GM19043 (cell line): ENCODE data around the gene DCHS1.
A peak's percentile ranks its signal among the peaks of the same experiment; 100 is the strongest.

Experiments
- ATAC-seq: cut with Tn5 transposase; IDR thresholded peaks from one replicate; pipeline ENCODE4 v1.9.1; 2021; ENCODE audit warnings: low read depth; ENCODE audit not compliant: unreplicated experiment

Gene DCHS1

DNA sequence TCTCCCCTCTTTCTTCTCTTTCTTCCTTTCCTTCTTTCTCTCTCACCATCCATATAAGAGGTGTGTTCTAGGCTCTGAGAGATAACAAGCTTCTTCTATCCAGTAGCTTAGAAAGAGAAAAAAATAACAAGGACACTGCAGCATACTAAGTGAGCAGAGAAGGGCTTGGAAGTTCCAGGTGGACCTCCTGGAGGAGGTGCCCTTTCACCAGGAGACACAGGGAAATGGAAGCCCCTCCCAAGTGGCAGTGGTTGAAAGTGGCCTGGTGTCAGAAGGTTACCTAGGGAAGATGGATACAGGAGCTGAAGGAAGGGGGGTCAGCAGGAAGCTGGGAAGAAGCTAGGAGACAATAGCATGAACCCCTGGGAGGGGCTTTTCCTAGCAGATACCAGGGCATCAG, 5.5 kb downstream of the DCHS1 start:
- ATAC-seq: no peak

DNA sequence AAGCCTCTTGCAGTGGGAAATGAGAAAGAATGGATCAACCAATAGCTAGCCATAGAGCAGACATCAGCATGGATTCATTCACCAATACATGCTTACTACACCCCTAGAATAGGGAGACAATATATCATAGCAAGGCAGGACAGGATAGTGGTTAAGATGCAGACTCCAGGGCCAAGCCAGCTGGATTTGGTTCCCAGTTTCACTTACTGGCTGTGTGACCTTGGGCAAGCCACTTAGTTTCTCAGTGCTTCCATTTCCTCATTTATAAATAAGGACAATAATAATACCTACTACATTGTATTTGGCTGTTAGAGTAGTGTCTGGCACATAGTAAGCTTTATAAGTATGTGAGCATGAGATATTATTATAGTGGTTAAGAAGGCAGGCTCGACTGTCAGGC, 7.1 kb downstream of the DCHS1 start:
- no peak for ATAC-seq

DNA sequence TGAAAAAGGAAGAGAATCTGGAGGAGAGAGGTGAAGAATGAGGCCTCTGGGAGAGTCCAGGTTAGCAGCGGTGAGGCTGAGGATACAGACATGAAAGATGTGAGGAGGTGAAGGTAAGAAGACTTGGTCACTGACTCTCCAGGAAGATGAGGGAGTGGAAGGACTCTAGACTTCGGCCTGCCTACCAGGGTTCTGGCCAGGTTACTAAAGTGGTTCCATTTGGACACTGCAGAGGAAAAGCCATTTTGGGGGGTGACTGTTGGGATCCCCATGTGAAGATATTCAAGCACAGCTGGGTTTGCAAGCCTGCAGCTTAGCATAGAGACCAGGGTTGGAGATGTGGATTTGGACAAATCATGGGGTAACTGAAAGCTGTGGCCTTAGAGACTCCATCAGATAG, 7.8 kb downstream of the DCHS1 start:
- no peak for ATAC-seq

DNA sequence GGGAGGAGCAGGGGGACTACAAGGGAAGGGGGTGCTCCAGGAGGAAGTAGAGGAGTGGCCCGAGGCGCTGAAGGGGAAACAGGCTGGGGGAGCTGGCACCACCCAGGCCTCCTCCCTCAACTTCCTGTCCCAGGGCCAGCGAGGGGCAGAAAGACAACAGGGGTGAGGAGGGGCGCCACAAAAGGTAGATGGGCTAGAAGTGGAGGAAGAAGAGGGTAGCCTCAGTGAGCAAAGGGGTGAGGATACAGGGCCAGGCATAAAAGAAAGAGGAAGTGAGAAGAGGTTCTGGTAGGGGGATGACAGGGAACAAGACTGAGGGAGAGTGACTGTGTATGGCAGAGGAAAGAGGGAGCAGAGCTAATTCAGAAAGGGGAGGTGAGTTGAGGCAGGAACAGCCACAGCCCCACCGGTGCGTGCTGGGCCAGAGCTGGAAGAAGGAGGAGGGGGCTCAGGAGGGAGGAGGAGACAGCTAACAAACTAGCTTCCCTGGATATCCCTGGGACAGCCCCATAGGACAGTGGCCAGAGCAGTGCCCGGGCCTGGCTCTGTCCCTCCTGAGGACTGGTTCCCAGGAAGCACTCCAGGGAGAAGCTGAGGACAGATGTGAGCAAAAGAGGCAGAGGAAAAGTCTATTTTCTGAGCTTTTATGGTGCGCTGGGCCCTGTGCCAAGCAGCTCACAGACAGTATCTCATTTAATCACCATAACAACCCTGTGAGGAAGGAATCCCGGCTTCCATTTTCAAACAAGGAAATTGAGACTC, 8.5 kb downstream of the DCHS1 start:
- ATAC-seq: peak; percentile 91

DNA sequence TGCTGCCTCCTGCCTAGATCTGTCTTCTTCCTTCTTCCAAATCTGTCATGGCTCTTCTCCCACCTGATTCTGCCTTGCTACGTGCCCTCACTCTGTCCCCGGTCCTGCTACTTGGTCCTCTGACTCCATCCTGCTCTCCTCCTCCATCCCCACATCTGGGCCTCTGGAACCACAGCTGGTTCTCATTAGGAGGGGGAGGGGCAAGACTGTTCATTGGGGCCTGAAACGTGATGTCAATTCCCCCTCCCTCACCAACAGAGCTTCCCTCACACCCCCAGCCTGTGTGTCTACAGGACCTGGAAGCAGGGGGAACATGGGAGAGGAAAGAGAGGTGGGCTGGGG, 9.1 kb downstream of the DCHS1 start:
- peak; percentile 11 for ATAC-seq

DNA sequence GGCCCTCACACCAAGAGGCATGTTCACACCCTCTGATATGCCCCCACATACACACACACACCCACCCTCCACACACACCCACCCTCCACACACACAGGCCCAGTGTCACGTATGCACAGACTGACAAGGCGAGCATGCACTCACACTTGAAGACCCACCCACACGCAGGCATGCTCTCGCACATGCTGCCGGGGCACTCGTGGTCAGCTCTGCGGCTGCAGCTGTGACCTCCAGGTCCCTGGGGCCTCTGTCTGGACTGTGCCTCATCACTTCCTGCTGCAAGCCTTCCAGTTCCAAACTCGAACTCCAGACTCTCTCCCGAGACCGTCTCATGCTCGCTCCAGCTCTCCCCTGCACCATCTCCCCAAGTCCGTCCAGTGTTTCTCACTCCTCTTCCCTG, 9.5 kb downstream of the DCHS1 start:
- no peak for ATAC-seq

DNA sequence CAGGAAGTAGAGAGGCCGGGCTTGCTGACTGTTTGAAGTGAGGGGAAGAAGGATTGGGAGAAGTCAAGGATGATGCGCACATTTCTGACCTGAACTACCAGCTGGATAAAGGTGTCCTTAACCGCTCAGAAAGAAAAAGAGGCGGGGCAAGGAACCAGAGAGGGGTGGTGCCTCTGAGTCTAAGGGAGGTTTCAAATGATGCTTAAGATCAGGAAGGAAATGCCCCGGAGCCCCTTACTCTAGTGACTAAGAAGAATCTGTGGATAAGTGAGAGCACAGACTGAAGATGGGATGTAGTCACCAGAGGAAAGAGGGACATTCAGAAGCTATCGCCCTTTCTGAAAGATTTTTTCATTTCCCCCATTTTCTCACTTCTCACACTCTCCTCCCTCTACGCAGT, 12.7 kb downstream of the DCHS1 start:
- ATAC-seq: no peak

DNA sequence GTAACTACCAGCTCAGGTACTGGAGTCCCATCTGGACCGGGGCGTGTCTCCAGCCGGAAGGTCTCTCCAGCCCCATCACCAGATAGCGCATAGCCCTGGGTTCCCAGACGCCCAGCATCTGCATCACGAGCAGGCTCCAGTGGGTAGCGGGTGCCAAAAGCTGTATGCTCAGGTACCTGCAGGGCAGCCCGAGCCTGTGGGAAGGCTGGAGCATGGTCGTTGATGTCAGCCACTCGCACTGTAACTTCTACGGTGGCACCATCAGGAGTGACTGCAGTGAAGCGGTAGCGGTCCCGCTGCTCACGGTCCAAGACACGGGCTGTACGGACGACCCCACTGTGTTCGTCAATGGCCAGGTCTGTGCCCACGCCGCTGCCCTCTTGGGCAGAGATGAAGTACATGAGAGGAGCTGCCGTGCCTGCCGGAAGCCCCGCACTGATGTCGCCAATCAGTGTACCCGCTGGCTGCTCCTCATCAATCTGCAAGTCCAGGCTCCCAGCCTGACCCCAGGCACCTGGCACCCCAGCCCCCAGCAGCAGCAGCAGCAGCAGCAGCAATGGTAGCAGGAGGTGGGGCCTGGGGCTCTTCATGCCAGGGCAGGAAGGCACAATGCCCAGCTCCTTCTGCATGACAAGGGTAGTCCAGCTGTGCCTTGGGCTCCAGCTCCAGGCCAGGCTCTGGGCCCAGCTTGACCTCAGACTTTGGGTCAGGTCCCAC, 14.5 kb downstream of the DCHS1 start:
- no peak for ATAC-seq

DNA sequence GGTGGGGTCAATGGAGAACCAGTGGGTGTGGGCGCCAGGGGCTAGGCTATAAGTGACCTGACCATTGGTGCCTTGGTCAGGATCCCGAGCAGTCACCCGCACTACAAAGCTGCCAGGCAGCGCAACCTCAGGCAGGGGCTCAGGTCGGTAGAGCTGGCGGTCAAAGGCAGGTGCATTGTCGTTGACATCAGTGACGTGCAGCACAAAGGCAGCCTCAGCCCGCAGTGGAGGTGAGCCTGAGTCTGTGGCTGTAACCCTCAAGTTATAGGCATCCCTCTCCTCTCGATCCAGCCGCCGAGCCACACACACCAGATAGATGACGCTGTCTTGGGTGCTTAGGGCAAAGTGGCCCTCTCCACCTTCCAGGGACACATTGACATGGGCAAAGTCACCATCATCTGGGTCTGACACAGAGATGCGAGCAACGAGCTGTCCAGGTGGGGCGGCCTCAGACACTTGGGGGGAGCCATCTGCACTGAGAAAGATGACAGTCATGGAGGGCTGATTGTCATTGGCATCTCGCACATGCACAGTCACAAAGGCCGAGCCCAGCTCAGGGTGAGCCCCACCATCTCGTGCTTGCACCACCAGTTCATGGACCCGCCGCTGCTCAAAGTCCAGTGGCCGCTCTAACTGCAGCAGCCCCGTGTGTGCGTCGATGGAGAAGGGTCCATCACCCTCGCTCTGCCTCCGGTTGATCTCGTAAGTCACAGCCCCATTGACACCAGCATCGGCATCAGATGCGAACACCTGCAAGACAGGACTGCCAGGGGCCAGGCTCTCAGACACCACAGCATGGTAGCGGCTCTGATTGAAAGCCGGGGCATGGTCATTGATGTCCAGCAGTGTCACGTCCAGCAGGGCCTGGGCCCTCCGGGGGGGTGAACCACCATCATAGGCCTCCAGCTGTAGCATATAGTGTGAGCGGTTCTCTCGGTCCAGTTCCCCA, 15.3 kb downstream of the DCHS1 start:
- no peak for ATAC-seq

DNA sequence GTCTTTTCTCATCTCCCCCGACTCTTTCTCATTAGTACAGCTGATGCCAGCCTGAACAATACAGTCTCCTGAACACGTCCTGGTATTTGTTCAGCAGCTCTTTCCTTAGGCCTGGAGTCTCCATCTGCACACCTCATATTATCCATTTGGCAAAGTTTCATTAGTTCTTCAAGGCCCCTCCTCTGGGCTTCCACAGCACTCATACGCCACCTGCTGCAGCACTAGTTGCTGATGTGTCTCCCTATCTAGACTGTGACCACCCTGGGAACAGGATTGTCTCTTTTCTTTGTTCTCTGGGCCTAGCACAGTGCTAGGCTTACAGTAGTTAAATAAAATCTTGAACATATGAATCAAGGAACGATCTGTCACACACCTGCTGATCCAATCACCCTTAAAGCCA, 17.2 kb downstream of the DCHS1 start:
- ATAC-seq: no peak

DNA sequence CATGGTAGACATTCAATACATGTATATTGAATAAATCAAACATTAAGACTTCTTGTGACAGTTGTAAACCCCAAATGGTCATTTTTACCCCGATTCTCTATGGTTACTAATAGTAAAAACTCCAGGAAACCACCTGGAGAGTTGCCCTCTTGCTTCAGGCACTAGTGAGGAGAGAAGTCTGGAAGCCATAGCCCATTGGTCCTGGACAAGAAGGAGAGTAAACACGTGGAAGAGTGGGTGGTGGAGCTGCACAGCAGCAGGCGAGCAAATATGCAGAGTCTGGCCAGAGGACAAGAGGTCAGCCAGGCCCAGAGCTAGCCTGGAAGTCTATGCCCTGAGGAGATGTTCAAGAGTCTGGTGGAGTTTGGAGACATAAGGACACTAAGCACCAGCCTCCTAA, 17.7 kb downstream of the DCHS1 start:
- no peak for ATAC-seq

DNA sequence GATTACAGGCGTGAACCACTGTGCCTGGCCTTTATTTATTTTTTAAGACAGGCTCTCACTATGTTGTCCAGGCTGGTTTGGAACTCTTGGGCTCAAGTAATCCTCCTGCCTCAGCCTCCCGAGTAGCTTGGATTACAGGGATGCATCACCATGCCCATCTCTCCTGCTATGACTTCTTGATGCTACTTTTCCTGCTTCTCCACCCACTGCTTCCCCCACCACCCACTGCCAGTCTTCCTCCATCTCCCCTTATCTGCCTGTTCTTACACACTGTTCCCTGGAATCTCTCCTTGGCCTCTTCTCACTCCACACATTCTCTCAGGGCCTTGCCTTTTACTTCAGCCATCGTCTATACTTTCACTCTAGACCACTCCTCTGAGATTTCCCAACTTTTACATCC, 19.1 kb downstream of the DCHS1 start:
- no peak for ATAC-seq

DNA sequence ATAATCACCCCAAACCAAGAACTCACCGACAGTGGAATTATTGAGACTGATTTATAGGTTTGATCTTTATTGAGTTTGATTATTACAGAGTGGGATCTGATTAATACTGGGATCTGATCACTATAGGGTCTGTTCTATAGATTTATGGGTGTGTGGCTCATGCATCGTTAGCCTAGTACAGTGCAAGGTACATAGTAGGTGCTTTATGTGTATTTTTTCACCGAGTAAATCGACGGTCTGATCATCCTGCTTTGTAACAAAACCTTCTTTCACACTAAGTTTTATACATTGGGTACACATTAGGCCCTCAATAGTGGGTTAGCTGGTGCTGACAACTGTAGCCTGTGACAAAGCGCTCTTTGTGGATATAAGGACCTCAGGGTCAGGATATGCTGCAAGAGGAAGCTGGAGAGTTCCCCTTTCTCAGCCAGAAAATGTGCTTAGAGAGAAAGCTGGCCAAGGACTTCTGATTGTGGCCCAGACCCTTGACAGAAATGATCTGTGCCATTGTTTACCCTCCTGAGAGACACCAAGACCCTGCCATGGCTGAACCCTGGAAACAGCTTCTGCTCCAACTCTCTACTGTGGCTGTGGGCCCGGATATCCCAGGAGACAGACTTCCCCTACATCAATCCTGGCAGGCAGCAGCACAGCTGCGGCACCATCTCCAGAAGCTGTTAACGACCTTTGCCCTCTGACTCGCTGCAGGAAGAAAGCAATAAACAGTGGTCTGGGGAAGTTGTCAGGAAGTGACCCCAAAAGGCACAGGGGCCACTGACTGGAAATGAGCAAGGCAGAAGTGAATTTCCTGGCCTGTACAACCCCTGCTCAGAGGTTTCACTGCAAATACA, 20.3 kb downstream of the DCHS1 start:
- no peak for ATAC-seq

DNA sequence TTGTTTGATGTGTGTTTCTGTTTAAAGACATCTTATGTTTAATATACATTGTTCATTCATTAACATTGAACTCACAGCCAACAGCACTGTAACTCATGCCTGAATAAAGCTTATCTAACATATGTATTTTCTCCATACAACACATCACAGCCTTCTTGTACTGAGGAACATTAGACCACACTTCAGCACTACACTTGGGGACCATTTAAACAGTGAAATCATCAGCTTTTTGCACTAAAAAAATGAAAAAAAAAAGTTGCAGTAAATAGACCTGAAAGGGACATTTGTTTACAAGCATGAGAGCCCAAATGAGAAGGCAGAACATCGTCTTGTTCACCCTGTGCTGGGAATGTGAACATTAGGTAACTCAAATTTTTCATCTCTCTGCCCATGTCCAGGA, 21.1 kb downstream of the DCHS1 start:
- no peak for ATAC-seq

DNA sequence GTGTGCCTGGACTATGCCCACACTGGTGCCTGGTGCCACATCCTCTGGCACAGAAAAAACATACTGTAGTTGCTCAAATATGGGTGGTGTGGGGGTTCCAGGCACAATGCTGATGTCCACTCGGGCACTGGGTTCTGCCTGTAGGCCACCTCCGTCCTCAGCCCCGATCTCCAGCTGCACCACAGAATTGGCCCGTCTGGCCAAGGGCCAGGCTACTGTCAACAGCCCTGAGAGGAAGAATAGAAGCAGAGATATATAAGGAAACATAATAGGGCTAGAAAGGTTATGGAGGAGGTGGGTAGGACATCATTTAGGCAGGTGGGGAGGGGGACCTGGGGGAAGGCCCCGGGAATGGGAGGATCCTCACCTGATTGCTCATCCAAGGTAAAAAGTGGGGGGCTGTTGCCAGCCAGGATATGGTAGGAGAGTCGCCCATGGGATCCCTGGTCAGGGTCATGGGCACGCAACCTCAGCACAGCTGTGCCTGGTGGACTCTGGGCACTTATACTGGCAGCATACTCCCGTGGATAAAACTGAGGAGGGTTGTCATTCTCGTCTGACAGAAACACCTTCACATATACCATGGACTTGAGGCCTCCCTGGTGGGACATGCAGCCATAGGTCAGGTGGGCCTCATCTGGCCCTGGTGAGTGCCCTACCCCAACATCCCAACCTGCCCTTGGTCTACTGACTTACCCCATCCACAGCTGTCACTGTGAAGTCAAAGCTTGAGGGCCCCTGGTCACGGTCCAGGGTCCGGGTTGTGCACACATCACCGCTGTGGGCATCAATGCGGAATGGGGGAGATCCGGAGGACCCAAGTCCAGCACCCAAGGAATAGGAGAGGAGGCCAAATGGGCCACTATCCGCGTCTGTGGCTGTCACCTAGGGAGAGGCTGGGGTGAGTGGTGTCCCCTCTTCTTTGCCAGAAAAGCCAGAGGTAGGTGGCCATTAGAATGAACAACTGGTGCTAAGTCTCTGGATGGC, 21.9 kb downstream of the DCHS1 start:
- no peak for ATAC-seq

DNA sequence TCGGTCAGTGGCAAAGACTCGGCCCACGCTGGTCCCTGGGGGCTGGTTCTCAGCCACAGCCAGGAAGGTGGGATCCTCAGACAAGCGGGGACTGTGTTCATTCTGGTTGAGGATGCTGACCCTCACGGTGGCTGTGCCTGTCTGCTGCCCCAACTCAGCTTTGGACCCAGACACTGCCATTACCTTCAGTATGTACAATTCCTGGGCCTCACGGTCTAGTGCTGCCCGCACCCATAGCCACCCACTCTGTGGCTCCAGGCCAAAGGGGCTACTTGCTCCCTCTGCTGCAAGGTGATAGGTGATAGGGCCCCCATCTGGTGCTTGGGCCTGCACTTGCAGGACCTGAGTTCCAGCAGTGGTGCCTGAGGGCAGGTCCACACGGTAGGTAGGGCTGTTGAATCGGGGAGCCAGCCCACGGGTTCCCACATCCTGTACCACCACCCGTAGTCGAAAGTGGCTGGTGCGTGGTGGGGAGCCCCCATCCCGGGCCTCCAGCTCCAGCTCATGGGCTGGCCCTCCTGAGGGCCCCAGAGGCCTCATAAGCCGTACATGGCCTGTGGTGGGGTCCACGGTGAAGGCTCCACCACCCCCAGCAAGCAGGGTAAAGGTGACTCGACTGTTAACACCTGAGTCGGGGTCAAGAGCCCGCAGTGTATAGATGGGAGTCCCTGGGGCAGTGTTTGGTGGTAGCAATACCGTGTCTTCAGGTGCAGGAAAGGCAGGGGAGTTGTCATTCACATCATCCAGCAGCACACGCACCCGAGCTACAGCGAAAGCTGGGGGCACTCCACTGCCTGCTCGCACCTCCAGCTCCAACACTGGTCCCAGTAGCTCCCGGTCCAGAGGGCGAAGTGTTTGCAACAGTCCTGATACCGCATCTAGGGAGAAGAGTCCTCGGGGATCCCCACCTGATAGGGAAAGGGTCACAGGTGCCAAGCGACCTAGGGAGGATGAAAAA, 23.2 kb downstream of the DCHS1 start:
- ATAC-seq: no peak

DNA sequence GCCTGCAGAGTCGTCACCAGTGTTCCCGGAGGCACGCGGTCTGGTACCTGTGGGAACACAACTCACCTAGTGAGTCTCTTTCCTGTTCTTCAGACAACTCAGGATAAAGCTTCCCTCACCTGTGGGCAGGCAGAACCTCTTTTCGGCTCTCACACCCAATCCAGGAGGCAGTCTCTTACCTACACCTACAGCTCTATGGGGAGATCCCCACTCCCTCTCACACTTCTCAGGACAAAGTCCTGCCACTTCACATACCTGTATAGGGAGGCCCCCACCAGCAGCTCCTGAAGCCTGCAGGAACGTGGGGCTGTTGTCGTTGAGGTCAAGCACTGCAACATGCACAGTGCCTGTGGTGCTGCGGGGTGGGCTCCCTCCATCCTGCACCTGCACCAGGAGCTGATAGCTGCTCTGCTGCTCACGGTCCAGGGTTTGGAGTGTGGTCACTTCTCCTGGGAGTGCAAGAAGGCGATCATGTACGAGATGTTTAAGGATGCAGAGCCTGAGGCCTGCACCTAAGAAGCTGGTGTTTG, 24.2 kb downstream of the DCHS1 start:
- ATAC-seq: no peak
